NCI-H2227 (cell line): ENCODE data around the gene IL36G.

Experiments
- DNase-seq: peaks from one replicate; lab custom pipeline; 2025; ENCODE audit not compliant: unreplicated experiment; lab: John Stamatoyannopoulos, UW

Gene IL36G

GRCh38 chr2:112972423-112973086, 5.3 kb upstream of the IL36G start:
- DNase-seq: no peak

DNA sequence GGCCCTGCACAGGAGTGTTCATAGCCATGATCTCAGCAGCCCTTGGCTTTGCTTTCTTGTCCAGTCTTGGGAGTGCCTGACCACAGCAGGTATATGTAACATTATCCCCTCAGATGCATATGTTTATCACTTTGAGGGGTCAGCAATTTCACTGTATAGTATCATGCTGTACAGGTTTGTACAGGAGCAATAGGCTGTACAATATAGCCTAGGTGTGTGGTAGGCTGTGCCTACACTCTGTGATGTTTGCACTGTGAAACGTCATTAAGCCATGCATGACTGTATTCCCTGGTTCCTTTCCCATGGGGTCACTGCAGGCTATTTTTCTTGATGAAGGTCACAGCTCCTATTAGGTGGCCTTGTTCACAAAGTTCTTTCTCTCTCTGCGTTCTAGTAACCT, 4.7 kb upstream of the IL36G start:
- no peak for DNase-seq

DNA sequence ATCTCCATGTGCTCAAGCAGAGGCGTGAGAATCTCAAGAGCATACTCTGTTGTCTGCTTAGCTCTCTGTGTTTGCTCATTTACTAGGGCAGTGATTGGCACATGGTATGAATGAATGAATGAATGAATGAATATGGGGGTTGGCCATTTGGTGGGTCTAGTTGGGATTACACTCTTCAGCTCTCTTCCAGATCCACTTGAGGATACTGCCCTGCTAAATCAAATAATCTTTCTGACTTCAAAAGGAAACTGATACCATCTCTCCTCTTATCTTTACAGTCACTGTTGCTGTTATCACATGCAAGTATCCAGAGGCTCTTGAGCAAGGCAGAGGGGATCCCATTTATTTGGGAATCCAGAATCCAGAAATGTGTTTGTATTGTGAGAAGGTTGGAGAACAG, 1.9 kb downstream of the IL36G start:
- no peak for DNase-seq

DNA sequence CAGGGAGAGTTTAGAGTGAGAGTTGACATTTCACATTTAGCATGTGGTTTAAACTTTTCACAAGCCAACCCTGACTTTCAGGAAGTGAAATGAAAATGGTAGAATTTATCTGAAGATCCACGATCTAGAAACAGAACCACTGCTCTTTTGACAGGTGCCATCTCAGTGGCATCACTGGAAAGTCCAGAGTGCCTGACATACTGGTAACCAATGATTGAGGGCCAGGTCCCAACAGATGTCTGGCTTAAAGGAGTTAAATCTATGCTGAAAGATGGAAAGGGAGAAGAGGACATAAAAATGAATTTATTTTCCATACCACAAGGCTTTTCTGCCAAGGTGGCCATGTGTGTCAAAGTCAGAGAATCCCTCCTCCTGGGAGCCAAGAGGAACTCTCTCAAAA, 2.7 kb downstream of the IL36G start:
- no peak for DNase-seq

- no peak for DNase-seq
Measured at GRCh38 chr2:112985090-112985489, 7.3 kb downstream of the IL36G start.

DNA sequence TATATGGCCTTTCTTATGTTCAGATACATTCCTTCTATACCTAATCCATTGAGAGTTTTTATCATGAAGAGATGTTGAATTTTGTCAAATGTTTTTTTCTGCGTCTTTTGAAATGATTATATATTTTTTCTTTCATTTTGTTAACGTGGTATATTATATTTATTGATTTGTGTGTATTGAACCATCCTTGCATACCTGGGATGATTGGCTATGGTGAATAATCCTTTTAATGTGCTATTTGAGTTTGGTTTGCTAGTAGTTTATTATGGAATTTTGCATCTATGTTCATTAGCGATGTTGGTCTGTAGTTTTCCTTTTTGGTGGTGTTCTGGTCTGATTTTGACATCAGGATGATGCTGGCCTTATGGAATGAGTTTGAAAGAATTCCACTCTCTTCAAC, 11.8 kb downstream of the IL36G start:
- DNase-seq: no peak

DNA sequence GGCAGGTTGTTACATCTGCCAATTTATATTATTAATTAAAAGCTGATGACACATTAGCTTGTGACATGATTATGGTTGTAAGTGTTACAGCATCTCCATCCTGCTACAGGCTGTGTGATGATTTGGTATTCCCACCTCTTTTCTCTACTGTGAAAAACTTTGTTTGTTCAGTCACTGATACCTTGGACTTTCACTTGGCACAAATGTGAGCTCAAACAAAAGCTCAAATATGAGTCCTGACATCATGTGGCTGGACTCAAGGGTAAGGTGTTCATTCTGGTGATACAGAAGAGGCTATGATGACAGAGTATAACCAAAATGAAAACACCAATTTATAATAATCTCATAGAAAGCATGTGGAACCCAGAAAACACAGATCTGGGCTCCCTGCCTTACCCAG, 16.0 kb downstream of the IL36G start:
- no peak for DNase-seq

- no peak for DNase-seq
Measured at GRCh38 chr2:112994648-112995047, 16.8 kb downstream of the IL36G start.

DNA sequence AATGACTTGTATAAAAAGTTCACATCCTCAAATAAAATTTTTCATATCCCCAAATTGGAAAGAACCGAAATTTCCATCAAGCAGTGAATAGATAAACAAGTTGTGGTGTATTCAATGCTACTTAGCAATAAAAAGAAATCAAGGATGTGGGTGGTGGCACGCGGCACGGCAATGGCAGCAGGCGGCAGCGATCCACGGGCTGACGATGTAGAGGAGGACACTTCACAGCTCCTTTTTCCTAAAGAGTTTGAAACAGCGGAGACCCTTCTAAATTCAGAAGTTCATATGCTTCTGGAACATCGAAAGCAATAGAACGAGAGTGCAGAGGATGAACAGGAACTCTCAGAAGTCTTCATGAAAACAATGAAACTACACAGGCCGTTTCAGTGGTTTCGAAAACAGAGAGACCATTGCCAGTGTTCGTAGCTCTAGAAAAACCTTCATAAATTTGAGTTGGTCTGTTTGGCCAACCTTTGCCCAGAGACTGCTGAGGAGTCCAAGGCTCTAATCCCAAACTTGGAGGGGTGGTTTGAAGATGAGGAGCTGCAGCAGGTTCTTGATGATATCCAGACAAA, 17.6 kb downstream of the IL36G start:
- no peak for DNase-seq

DNA sequence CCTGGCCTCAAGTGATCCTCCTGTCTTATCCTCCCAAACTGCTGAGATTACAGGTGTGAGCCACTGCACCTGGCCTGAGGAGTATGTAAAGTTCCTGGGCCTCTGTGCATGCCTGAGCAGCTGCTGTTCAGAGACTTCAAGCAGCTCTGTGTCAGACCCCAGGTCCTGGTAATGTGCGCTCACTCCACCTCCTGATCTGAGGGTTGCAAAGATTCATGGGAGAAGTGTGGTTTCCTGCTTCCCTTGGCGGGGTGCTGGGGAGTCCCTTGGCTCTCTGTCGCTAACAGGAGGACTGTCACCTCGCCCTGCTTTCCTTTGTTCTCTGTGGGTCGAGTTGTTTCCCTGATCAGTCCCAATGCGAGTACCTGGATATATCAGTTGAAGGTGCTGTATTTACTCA, 18.8 kb downstream of the IL36G start:
- no peak for DNase-seq

GRCh38 chr2:112997151-112997550, 19.3 kb downstream of the IL36G start:
- no peak for DNase-seq

DNA sequence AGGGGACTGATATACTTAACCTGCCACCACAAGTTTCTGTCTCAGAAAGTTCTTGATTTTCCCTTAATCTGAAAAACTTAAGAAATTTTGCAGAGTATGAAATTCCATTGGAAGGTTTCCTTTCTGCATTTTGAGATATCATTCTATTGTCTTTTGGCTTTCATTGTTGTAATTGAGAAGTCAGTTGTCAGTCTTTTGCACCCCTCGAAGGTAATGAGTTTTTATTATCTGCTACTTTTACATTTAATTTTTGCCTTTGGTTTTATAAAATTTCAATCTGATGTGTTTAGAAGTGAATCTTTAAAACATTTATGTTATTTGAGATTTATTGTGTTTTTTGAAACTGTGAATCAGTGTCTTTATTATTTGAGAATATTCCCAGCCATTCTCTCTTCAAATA, 22.6 kb downstream of the IL36G start:
- no peak for DNase-seq

DNA sequence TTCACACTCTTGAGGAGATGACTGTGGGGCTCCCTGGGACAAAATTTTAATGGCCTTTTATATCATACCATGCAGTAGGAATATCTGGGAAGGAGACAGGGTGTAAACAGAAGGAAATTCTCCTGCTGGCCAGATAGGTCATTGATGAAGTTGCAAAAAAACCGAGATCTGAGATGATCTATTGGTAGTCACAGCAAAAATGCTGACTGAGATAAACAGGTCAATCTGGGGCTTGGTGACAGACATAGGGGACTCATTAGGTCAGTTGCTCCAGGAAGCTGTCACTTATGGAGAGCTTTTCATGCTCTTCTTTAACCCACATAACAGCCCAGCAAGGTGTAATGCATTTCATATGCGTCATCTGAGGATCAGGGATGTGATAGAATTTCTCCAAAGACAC, 24.9 kb downstream of the IL36G start:
- no peak for DNase-seq

GRCh38 chr2:113005030-113005509, 27.3 kb downstream of the IL36G start, which contains the start of gene IL36A:
TSS of gene IL36A (plus strand) at chr2:113005459. CDS start at chr2:113005872, 413 bp downstream.
- DNase-seq: no peak

- no peak for DNase-seq
Measured at GRCh38 chr2:113007250-113007649, 29.4 kb downstream of the IL36G start.

DNA sequence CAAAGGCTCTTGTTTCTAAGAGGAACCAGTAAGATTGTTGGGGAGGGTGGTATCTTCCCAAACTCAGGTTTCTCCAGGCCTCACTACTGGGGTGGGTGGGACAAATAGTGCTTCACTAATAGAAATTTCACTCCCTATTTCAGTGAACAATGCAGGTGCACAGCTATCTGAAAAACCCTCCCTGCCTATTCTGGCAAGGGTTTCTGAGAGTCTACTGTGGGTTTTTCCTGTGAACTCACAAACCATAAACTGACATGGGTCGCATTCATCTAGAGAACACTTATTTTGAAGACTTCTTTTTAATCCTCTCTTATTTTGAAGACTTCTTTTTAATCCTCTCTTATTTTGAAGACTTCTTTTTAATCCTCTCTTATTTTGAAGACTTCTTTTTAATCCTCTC, 31.8 kb downstream of the IL36G start:
- DNase-seq: no peak

- DNase-seq: no peak
Measured at GRCh38 chr2:113010088-113010487, 32.3 kb downstream of the IL36G start.

- DNase-seq: no peak
Measured at GRCh38 chr2:113011108-113011507, 33.3 kb downstream of the IL36G start.

GRCh38 chr2:113012436-113013335, 34.9 kb downstream of the IL36G start:
- no peak for DNase-seq

GRCh38 chr2:113013336-113013661, 35.5 kb downstream of the IL36G start:
- no peak for DNase-seq

DNA sequence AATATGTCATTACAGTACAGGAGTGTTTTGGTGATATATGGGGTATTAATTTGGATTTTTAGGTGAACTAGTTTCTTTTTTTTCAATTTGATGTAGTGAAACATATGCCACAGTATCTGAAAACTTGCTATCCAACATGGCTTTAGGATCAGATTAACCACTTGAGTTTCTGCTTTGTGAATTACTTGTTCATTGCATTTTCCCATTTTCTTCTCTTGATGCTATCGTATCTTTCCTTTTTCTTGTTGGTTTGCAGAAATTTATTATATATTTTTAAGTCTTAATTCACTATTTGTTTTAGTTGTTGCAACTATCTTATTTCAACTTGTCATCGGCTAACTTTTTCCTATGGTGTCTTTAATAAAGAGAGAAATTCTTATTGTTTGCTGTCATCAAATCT, 36.3 kb downstream of the IL36G start:
- DNase-seq: no peak

DNA sequence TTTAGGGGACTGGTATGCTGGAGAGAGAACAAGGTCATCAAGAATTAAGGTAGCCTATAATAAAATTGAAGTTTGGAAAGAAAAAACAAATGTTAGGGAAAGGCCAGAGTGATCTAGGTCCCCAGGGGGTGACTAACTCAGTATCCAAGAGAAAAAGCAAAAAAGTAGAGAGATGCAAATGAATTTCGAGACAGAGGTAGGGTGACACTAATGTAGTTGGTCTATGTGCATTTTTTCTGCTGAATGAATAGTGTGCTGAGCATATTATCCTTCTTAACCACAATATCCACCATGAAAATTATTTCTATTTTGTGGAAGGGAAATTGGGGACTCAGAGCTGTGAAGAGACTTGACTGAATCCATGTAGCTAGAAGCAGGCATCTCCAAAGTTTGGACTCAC, 37.2 kb downstream of the IL36G start:
- DNase-seq: no peak
